CD4-positive, alpha-beta T cell (primary cell): ENCODE data around the gene TMEM131. TPM values are rescaled to one million over a fixed set of nuclear protein-coding genes. Genes with fewer than 3 reads are reported as not detected.
"Not testable (repeated sequence)": the region's sequence is repeated elsewhere in the genome, so short reads cannot be mapped to it uniquely, and the experiment has no call there.

Experiments
- ATAC-seq: fragments of 200-7000 bp; cut with Tn5 transposase; one replicate; pipeline ENCODE4 v1.10.0; 2022; ENCODE audit warnings: mild to moderate bottlenecking; ENCODE audit not compliant: poor library complexity
- CTCF ChIA-PET: fragments of 350-600 bp; sonication (Branson Sonifier 250); formaldehyde crosslinking; loops from one replicate; lab custom pipeline; 2021; ENCODE audit warnings: antibody characterized with exemption, inconsistent platforms; lab: Charles Lee
- POLR2A ChIA-PET: fragments of 350-600 bp; sonication (Branson Sonifier 250); formaldehyde crosslinking; loops from one replicate; lab custom pipeline; 2021; ENCODE audit warnings: antibody characterized with exemption, inconsistent platforms; lab: Charles Lee
- DNase-seq, 14 experiments: peaks; one replicate each; pipeline ENCODE4 v3.0.0-alpha.2; 2013 to 2020; ENCODE audit warnings: mixed read lengths in 2 of 14
- H3K27ac ChIP-seq, 2 donors: one replicate each; pipeline versions ENCODE4 v1.5.1 to v1.7.0; 2013; ENCODE audit warnings: low read length in 2 of 2, low read depth in 1 of 2, mild to moderate bottlenecking in 1 of 2
- H3K27me3 ChIP-seq, 2 experiments: 1 replicate in 1 of 2; 2 replicates in 1 of 2; pipeline versions ENCODE4 v1.6.1 to v1.7.0; 2013; ENCODE audit warnings: low read length in 2 of 2, control low read depth in 1 of 2, mild to moderate bottlenecking in 1 of 2, moderate library complexity in 1 of 2; ENCODE audit not compliant: insufficient read depth in 2 of 2, control insufficient read depth in 1 of 2
- H3K36me3 ChIP-seq: one replicate; pipeline ENCODE4 v1.6.1; 2013; ENCODE audit warnings: low read length, control low read depth; ENCODE audit not compliant: insufficient read depth
- H3K4me1 ChIP-seq: one replicate; pipeline ENCODE4 v1.6.1; 2013; ENCODE audit warnings: low read length, control low read depth; ENCODE audit not compliant: insufficient read depth
- H3K4me3 ChIP-seq: one replicate; pipeline ENCODE4 v1.5.1; 2013; ENCODE audit warnings: mild to moderate bottlenecking, low read length, moderate library complexity
- H3K9me3 ChIP-seq, 2 experiments: 1 replicate in 1 of 2; 2 replicates in 1 of 2; pipeline versions ENCODE4 v1.6.1 to v1.7.0; 2013; ENCODE audit warnings: low read length in 2 of 2, mild to moderate bottlenecking in 2 of 2, control low read depth in 1 of 2, moderate library complexity in 1 of 2; ENCODE audit not compliant: control insufficient read depth in 1 of 2, insufficient read depth in 1 of 2
- H3K27ac Mint-ChIP-seq: one replicate; pipeline ENCODE4 v1.8.0; 2020; ENCODE audit warnings: mixed read lengths
- H3K27me3 Mint-ChIP-seq: one replicate; pipeline ENCODE4 v1.8.0; 2021; ENCODE audit warnings: mixed read lengths
- H3K36me3 Mint-ChIP-seq: one replicate; pipeline ENCODE4 v1.8.0; 2021; ENCODE audit warnings: low read depth, mixed read lengths
- H3K4me1 Mint-ChIP-seq: one replicate; pipeline ENCODE4 v1.8.0; 2021; ENCODE audit warnings: low read depth, mixed read lengths
- H3K4me3 Mint-ChIP-seq: one replicate; pipeline ENCODE4 v1.8.0; 2020; ENCODE audit warnings: mild to moderate bottlenecking, mixed read lengths
- H3K9me3 Mint-ChIP-seq: one replicate; pipeline ENCODE4 v1.8.0; 2020; ENCODE audit warnings: mixed read lengths
- CTCF ChIP-seq: fragments of 200-600 bp; IDR thresholded peaks from one replicate; pipeline ENCODE4 v1.8.0; 2022; ENCODE audit warnings: antibody characterized with exemption, mild to moderate bottlenecking
- intact Hi-C, 2 experiments: fragments of 100-400 bp; cut with DNase I in 1 of 2; cut with micrococcal nuclease in 1 of 2; formaldehyde crosslinking; loops; one replicate each; pipeline versions ENCODE4 v1.15.1 to v1.9.0; 2023 to 2025; cut with DNase I, micrococcal nuclease
- total RNA-seq, 174 experiments: library from RNA in 2 of 174; stranded (reverse) in 2 of 174; gene quantifications; one replicate each; pipeline ENCODE4 v1.2.3 and lab custom pipeline; 2021 to 2026

The TMEM131 gene
- total RNA-seq, 2 experiments from 2014 or later = 29.2 to 33.6 TPM

GRCh38 chr2:97900806-97901205 is 94.9 kb downstream of the TMEM131 start:
- H3K9me3 Mint-ChIP-seq = no peaks in the 10 kb centered on the region
- no peaks in the 10 kb centered on the region for H3K4me1 Mint-ChIP-seq
- intact Hi-C loops = no loop called here
- no peaks in the 10 kb centered on the region for H3K27me3 Mint-ChIP-seq
- CTCF ChIA-PET = no interaction called here
- peaks cover 74% of the 10 kb centered on the region for H3K36me3 Mint-ChIP-seq
- Histone ChIP-seq H3K36me3 (peaks cover 4% of the 10 kb centered on the region), H3K4me3 (no peak overlapping the region), H3K27ac (no peak overlapping the region), H3K9me3 (no peaks in the 10 kb centered on the region), H3K27me3 (no peaks in the 10 kb centered on the region), H3K4me1 (no peaks in the 10 kb centered on the region)
- no peak overlapping the region for H3K27ac Mint-ChIP-seq
- ATAC-seq (no peak), DNase-seq (no peak)
- no peak for TF ChIP-seq CTCF
- POLR2A ChIA-PET = no interaction called here
- H3K4me3 Mint-ChIP-seq = no peak overlapping the region

DNA sequence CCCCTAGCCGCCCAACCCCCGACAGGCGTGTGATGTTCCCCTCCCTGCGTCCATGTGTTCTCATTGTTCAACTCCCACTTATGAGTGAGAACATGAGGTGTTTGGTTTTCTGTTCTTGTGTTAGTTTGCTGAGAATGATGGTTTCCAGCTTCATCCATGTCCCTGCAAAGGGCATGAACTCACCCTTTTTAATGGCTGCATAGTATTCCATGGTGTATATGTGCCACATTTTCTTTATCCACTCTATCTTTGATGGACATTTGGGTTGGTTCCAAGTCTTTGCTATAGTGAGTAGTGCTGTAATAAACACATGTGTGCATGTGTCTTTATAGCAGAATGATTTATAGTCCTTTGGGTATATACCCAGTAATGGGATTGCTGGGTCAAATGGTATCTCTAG is 102.7 kb downstream of the TMEM131 start:
- intact Hi-C loops, H3K4me3 Mint-ChIP-seq, H3K27me3 Mint-ChIP-seq, H3K9me3 ChIP-seq, H3K4me1 Mint-ChIP-seq, DNase-seq, H3K27ac Mint-ChIP-seq, ATAC-seq, H3K27me3 ChIP-seq, POLR2A ChIA-PET, H3K4me3 ChIP-seq, H3K9me3 Mint-ChIP-seq, H3K27ac ChIP-seq, CTCF ChIA-PET, H3K4me1 ChIP-seq, H3K36me3 ChIP-seq: not testable (repeated sequence)
- peaks cover 49% of the 10 kb centered on the region for H3K36me3 Mint-ChIP-seq

- Histone ChIP-seq H3K4me3 (no peak overlapping the region), H3K27me3 (no peaks in the 10 kb centered on the region), H3K9me3 (peaks cover 8 to 9% of the 10 kb centered on the region in 2 experiments), H3K4me1 (no peaks in the 10 kb centered on the region), H3K27ac (no peak overlapping the region), H3K36me3 (peaks cover 17% of the 10 kb centered on the region)
- ATAC-seq (no peak), DNase-seq (no peak)
- CTCF ChIA-PET = no interaction called here
- POLR2A ChIA-PET = no interaction called here
- Mint-ChIP-seq H3K9me3 (peaks cover 5% of the 10 kb centered on the region), H3K4me1 (no peaks in the 10 kb centered on the region), H3K27ac (no peak overlapping the region), H3K4me3 (no peak overlapping the region), H3K36me3 (peaks cover 56% of the 10 kb centered on the region), H3K27me3 (no peaks in the 10 kb centered on the region)
- intact Hi-C loops = no loop called here
- TF ChIP-seq CTCF = no peak
Measured at GRCh38 chr2:97891611-97892010, 104.1 kb downstream of the TMEM131 start.

GRCh38 chr2:97889156-97889555 is 106.6 kb downstream of the TMEM131 start:
- Mint-ChIP-seq H3K27me3 (no peaks in the 10 kb centered on the region), H3K4me1 (peaks cover 7% of the 10 kb centered on the region), H3K9me3 (peaks cover 13% of the 10 kb centered on the region), H3K27ac (no peak overlapping the region), H3K4me3 (no peak overlapping the region), H3K36me3 (peaks cover 70% of the 10 kb centered on the region)
- Histone ChIP-seq H3K27ac (no peak overlapping the region), H3K4me3 (no peak overlapping the region), H3K36me3 (peaks cover 29% of the 10 kb centered on the region), H3K27me3 (no peaks in the 10 kb centered on the region), H3K4me1 (no peaks in the 10 kb centered on the region), H3K9me3 (peaks cover 21 to 22% of the 10 kb centered on the region in 2 experiments)
- no peak for ATAC-seq
- TF ChIP-seq CTCF = no peak
- intact Hi-C loops = no loop called here
- ChIA-PET CTCF (no interaction called here), POLR2A (no interaction called here)
- DNase-seq = no peak
